ENCODE measurements around the gene G3BP2. TPM values are rescaled to one million over a fixed set of nuclear protein-coding genes. Genes with fewer than 3 reads are reported as not detected.
"Not testable (repeated sequence)": the region's sequence is repeated elsewhere in the genome, so short reads cannot be mapped to it uniquely, and the experiment has no call there.

G3BP2 gene
- polyA plus RNA-seq, 1 donor from 2014 or later: 332 TPM

- Histone ChIP-seq H4K20me1 (ENCODE audit: insufficient read depth) (no peaks in the 10 kb centered on the region), H3K4me2 (ENCODE audit: low read length) (no peak overlapping the region), H3K9me3 (ENCODE audit: low read length) (no peaks in the 10 kb centered on the region), H3F3A (ENCODE audit: insufficient read depth, low read length, poor library complexity, severe bottlenecking) (no peaks in the 10 kb centered on the region), H3K79me2 (replicated peaks; ENCODE audit: insufficient read depth, low read length) (no peaks in the 10 kb centered on the region), H3K9ac (ENCODE audit: low read length) (no peak overlapping the region), H3K27me3 (ENCODE audit: insufficient read depth, low read depth, low read length) (no peaks in the 10 kb centered on the region), H2AFZ (ENCODE audit: low read depth, low read length) (no peak overlapping the region), H3K4me3 (ENCODE audit: low read length) (no peak overlapping the region), H3K9me2 (ENCODE audit: insufficient read depth, low read length) (no peaks in the 10 kb centered on the region), H3K36me3 (ENCODE audit: insufficient read depth, low read length) (peaks cover 5% of the 10 kb centered on the region), H3K27ac (ENCODE audit: low read length) (no peak overlapping the region)
- no peak for TF ChIP-seq TAF1 (IDR thresholded peaks at IDR 0.05; ENCODE audit: low read depth)
- TF ChIP-seq MXI1 (conservative IDR thresholded peaks at IDR 0.05; ENCODE audit: poor library complexity, severe bottlenecking): no peak
- no peak for TF ChIP-seq RAD21 (conservative IDR thresholded peaks at IDR 0.05)
- TF ChIP-seq REST (IDR thresholded peaks at IDR 0.05; ENCODE audit: borderline replicate concordance): no peak
- TF ChIP-seq CTCF (IDR thresholded peaks at IDR 0.05; ENCODE audit: poor library complexity, severe bottlenecking): no peak
- no peak for TF ChIP-seq EP300 (conservative IDR thresholded peaks at IDR 0.05; ENCODE audit: poor library complexity, severe bottlenecking)
- no peak for TF ChIP-seq EZH2 (IDR thresholded peaks at IDR 0.05; ENCODE audit: borderline replicate concordance, insufficient read depth, low read length, poor library complexity, severe bottlenecking)
- no peak for TF ChIP-seq SMC3 (conservative IDR thresholded peaks at IDR 0.05; ENCODE audit: poor library complexity)
- no peak for TF ChIP-seq POLR2AphosphoS5 (IDR thresholded peaks at IDR 0.05)
Observed at GRCh38 chr4:75696581-75696980, 23.4 kb upstream of the G3BP2 start.

- H3K4me2 ChIP-seq (ENCODE audit: low read length): no peak overlapping the region
- no peak overlapping the region for H3K9ac ChIP-seq (ENCODE audit: low read length)
- no peaks in the 10 kb centered on the region for H4K20me1 ChIP-seq (ENCODE audit: insufficient read depth)
- no peaks in the 10 kb centered on the region for H3K9me2 ChIP-seq (ENCODE audit: insufficient read depth, low read length)
- no peak overlapping the region for H3K4me3 ChIP-seq (ENCODE audit: low read length)
- H3F3A ChIP-seq (ENCODE audit: insufficient read depth, low read length, poor library complexity, severe bottlenecking): no peaks in the 10 kb centered on the region
- TF ChIP-seq MXI1 (conservative IDR thresholded peaks at IDR 0.05; ENCODE audit: poor library complexity, severe bottlenecking) (no peak), TAF1 (IDR thresholded peaks at IDR 0.05; ENCODE audit: low read depth) (no peak), REST (IDR thresholded peaks at IDR 0.05; ENCODE audit: borderline replicate concordance) (no peak), EP300 (conservative IDR thresholded peaks at IDR 0.05; ENCODE audit: poor library complexity, severe bottlenecking) (no peak), RAD21 (conservative IDR thresholded peaks at IDR 0.05) (no peak), EZH2 (IDR thresholded peaks at IDR 0.05; ENCODE audit: borderline replicate concordance, insufficient read depth, low read length, poor library complexity, severe bottlenecking) (no peak), SMC3 (conservative IDR thresholded peaks at IDR 0.05; ENCODE audit: poor library complexity) (no peak), CTCF (IDR thresholded peaks at IDR 0.05; ENCODE audit: poor library complexity, severe bottlenecking) (no peak), POLR2AphosphoS5 (IDR thresholded peaks at IDR 0.05) (no peak)
- H2AFZ ChIP-seq (ENCODE audit: low read depth, low read length): no peak overlapping the region
- H3K27ac ChIP-seq (ENCODE audit: low read length): no peak overlapping the region
- H3K9me3 ChIP-seq (ENCODE audit: low read length): no peaks in the 10 kb centered on the region
- H3K36me3 ChIP-seq (ENCODE audit: insufficient read depth, low read length): peaks cover 5% of the 10 kb centered on the region
- H3K79me2 ChIP-seq (replicated peaks; ENCODE audit: insufficient read depth, low read length): no peaks in the 10 kb centered on the region
- H3K27me3 ChIP-seq (ENCODE audit: insufficient read depth, low read depth, low read length): no peaks in the 10 kb centered on the region
Observed at GRCh38 chr4:75696071-75696470, 22.9 kb upstream of the G3BP2 start.

- not testable (repeated sequence) for H3K4me2 ChIP-seq (ENCODE audit: low read length); H3K27me3 ChIP-seq (ENCODE audit: insufficient read depth, low read depth, low read length); H3K9me2 ChIP-seq (ENCODE audit: insufficient read depth, low read length); H2AFZ ChIP-seq (ENCODE audit: low read depth, low read length); H3K27ac ChIP-seq (ENCODE audit: low read length); H3F3A ChIP-seq (ENCODE audit: insufficient read depth, low read length, poor library complexity, severe bottlenecking); H3K9ac ChIP-seq (ENCODE audit: low read length); H3K36me3 ChIP-seq (ENCODE audit: insufficient read depth, low read length); H3K4me3 ChIP-seq (ENCODE audit: low read length); H3K79me2 ChIP-seq (replicated peaks; ENCODE audit: insufficient read depth, low read length); H4K20me1 ChIP-seq (ENCODE audit: insufficient read depth); H3K9me3 ChIP-seq (ENCODE audit: low read length)
Observed at GRCh38 chr4:75692066-75692465, 18.9 kb upstream of the G3BP2 start.

Data from neural cell (in vitro differentiated cells).